AG08395 (cell line): ENCODE measurements around the gene CDR2.
"Not testable (repeated sequence)": the region's sequence is repeated elsewhere in the genome, so short reads cannot be mapped to it uniquely, and the experiment has no call there.

Source experiments
- DNase-seq: peaks from one replicate; pipeline ENCODE4 v3.0.0; 2012; ENCODE audit warnings: mixed read lengths, low spot score

The CDR2 gene

DNA sequence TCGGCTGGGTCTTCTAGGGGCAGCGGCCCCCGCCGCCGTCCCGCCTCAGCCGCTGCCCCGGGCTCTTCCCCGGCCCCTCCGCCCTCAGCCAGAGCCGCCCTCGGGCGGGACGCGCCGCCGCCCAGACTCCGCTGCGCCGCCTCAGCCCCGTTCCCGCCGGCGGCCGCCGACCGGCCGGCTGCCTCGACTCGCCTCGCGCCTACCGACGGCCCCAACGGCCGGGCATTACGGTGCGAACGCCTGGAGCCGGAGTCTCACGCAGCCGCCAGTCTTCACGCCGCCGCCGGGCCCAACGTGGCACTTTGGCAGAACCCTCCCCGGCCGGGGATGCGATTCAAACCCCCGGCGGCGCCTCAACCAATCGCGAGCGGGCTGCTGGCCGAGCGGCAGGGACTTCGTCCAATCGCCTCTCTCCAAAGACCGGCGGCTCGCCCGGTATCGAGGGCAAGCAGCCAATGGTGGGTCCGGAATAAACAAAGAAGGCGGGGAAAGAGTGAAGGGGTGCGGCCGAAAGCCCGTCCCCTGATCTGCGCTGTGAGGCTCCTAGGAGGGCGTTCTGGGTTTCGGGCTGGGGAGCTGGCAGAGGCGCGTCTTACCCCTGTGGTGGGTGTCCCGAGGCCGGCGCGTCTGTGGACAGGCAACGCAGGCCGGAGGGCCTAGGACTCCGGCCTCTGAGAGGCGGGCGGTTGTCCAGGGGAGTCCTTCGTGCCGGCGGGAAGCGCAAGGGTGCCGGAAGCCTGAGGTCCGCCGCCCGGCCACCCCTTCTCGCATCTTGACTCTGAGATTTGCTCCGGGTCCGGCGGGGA lies at the start of gene CDR2:
Gene CDR2 (minus strand): TSS at position 309 of the 806 bp plus-strand sequence. CDS start 310 bp downstream, outside the sequence.
- peak; percentile 98 for DNase-seq

DNA sequence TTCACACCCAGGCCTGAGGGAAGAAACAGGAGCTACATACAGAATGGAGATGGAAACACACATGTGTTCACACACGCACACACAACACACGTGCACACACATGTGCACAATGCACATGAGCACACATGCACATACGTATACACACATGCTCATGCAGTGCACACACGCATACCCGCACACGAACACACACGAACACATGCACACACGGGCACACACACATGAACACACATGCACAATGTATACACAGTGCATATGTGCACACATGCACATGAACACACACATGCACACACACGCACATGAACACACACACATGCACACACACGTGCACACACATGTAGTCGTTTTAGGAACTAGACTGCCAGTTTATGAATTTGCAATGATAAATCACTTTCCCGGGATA lies 49.3 kb upstream of the CDR2 start:
- no peak for DNase-seq

DNA sequence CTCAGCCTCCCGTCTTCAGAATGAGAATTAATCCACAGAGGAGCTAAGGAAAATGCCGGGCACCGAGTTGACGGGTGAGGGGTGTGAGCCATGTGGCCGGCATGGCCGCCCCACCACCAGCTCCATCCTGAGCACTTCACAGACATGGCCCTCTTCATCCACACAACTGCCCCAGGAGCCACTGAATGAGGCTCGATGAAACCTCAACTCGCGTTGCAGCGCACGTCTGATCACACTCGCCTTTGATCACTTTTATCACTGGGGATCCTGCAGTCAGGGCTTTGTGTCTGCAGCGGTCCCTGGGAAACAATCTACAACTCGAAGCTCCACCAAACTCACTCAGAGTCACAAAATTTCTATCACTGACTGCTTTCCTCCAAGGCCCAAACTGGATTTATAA lies 46.7 kb upstream of the CDR2 start:
- no peak for DNase-seq

DNA sequence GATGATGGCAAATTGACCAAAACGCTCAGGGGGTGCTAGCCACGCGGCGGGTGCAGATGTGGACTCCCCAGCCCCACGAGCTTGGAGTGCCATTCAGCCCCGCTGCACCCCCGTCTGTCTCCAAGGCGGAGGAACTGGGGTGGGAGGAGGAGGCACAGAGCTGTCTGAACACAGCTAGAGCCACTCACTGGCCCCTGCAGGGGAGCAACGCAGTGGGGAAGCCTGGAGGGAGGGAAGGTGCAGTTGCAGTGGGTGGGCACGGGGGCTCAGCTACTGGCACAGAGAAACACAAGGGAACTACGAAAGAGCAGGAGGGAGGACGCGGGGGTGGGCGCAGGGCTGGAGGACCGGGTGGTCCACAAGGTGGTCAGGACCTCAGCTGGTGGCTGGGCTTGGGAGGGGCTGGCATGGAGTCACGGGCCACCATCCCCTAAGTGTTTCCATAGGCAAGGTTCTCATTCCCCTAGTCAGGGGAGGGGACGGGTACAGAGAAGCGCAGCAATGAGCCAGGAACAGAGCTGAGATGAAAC lies 46.3 kb upstream of the CDR2 start:
- DNase-seq = no peak

DNA sequence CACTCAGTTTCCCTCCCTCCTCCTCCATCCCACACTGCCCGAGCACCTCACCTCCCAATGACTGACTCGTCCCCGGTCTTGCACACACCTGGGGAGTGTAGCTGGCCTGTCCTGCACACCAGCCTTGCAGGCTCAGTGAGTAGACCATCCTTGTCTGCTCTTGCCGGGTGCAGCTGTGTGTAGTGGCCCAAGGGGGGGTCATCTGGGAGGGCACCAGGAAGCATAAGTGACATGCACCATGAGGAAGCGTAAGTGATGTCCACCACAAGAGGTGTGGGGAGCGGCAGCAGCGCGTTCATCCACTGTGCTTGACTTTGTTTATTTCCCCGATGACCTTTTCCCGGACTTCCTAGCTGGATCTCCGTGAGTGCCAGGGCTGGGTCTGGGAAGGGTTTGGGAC lies 45.5 kb upstream of the CDR2 start:
- DNase-seq = no peak

DNA sequence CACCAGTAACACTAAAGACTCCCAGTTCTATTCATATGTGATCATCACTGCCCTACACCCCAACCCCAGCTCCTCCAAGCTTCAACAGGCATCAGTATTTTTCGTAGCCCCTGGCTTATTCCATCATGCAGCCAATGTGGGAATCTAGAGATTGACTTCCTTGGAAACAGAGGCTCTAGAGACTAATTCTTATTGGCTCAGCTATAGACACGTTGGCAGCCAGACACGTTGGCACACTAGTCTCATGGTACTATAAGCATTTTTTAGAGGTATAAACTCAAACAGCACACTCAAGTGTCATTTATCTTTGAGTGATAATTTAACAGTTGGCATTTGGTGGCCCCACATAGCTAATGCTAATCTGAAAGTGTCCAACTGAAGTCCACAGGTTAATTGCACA lies 44.4 kb upstream of the CDR2 start:
- no peak for DNase-seq

DNA sequence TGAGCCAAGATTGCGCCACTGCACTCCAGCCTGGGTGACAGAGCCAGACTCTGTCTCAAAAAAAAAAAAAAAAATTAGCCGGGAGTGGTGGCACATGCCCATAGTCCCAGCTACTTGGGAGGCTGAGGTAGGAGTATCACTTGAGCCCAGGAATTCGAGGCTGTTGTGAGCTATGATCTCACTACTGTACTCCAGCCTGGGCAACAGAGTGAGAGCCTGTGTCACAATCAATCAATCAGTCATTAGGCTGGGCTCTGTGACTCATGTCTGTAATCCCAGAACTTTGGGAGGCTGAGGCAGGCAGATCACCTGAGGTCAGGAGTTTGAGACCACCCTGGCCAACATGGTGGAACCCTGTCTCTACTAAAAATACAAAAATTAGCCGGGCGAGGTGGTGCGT lies 43.4 kb upstream of the CDR2 start:
- DNase-seq = not testable (repeated sequence)

DNA sequence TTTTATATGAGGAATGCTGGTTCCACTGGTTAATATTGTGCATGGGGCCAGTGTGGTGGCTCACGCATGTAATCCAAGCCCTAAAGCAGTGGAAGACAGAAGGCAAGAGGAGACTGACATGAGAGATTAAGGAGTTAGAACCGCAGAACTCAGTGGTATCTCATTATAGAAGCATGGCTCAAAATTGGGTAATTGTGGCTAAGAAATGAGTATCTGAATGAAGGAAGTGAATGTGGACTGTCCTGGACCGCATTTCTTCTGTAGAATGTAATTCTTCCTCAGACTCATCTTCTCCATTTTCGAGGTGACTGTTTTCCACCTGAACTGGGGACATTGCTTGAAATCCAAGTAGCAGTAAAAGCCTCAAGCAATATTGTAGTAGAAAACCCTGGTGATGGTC lies 42.6 kb upstream of the CDR2 start:
- DNase-seq = no peak

DNA sequence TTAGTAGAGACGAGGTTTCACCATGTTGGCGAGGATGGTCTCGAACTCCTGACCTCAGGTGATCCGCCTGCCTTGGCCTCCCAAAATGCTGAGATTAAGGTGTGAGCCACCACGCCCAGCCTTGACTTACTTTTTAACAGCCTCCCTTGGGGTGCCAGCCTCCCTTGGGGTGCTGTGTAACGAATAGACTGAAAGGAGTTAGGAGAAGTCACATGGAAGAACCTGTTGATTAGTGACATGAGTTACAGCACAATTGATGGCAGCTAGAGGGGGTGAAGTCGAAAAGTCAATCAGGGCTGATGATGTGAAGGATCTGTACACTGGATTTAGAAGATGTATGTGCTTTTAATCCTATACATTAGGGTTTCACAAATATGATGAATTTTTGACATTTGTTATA lies 39.4 kb upstream of the CDR2 start:
- DNase-seq = no peak

DNA sequence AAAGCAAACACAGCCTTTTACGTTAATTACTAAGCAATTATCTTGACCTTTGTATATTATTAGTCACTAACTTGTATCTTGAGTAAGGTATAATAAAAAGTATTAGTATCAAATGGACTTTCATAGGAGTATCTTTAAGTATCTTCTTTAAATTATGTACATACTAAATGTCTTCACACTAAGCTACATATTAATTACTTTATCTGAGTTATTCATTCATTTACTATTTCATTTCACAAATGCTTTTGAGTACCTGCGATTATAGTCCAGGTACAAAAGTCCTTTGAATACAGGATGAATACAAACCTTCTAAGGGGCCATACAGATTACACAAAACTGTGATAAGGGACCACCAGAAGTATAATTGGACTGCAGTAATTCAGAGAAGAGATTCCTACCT lies 33.1 kb upstream of the CDR2 start:
- DNase-seq = no peak

DNA sequence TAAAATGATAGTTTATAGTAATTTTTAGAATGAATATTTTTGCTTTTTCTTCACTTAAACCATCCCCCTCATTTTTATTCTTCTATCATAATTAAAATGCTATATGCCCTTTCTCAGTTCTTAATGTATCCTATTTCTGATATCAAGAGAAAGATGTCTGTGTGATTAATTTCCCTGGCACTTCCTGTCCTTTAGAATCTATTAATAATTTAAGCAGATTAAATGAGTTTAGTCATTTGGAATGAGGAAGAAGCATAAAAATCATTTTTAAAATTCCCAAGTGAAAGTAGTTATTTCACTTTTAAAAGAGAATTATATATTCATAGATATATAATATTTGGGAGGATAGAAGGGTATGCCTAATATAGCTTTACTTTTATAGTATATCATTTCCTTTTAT lies 27.8 kb upstream of the CDR2 start:
- DNase-seq = no peak

DNA sequence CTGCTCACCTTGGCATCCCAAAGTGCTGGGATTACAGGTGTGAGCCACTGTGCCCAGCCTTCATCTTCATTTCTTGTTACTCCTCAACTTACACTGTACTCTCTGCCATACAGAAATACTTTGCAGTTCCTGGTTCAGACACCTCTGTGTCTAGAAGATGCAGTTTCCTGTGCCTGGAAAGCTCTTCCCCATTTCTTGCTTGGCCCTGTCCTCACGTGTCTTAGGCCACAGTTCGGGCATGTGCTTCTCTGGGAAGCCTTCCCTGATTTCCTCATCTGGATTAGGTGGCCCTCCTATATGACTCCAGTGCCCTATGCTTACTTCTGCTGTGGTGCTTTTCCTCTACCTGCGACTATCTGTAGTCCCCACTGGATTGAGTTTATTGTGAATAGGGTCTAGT lies 26.5 kb upstream of the CDR2 start:
- DNase-seq = no peak

DNA sequence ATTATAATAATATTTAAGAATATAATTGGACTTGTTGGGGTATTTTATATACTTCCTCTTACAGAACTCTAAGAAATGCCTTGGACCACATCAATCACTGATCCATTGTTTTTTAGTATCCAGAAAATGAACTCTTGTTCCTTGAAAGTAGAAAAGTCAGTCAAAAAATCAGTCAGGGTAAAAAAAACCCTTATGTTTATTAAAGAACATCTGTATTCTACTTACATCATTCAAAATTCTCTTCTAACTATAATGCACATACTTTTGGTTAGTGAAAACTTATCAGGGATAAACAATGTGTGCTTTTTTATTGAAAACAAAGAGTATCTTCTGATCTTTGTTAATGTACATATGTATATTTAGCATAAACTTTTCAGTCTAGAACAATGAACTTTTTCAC lies 23.5 kb upstream of the CDR2 start:
- DNase-seq = no peak

DNA sequence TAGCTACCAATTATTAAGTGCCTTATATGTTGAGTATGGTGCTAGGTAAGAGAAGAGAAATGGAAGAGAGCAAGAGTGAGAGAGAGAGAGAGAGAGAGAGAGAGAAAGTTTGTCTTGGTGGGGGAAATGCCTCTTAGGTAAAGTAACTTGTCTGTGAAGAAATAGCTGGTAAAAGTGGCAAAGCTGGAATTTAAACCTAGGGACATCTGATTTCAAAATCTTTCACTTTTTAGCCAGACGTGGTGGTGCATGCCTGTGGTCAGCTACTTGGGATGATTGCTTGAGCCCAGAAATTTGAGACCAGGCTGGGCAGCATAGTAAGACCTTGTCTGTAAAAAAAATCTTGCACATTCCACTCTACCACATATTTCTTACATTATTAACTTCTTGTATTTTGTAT lies 23.0 kb upstream of the CDR2 start:
- peak; percentile 88 for DNase-seq

DNA sequence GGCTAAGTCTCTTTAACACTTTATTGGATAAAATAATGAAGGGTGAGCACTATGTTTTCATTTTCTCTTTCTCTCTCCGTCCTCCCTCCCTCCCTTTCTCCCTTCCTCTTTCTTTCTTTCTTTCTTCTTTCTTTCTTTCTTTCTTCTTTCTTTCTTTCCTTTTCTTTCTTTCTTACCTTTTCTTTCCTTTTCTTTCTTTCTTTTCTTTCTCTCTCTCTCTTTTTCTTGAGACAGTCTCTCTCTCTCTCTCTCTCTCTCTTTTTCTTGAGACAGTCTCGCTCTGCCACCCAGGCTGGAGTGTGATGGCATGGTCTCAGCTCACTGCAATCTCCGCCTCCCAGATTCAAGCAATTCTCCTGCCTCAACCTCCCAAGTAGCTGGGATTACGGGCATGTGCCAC lies 21.5 kb upstream of the CDR2 start:
- no peak for DNase-seq

DNA sequence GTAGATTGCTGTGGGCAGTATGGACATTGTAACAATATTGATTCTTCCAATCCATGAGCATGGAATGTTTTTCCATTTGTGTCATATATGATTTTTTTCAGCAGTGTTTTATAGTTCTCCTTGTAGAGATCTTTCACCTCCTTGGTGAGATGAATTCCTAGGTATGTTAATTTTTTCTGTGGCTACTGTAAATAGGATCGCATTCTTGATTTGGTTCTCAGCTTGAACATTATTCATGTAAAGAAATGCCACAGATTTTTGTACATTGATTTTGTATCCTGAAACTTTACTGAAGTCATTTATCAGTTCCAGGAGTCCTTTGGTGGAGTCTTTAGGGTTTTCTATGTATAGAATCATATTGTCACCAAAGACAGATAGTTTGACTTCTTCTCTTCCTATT lies 19.7 kb upstream of the CDR2 start:
- no peak for DNase-seq

DNA sequence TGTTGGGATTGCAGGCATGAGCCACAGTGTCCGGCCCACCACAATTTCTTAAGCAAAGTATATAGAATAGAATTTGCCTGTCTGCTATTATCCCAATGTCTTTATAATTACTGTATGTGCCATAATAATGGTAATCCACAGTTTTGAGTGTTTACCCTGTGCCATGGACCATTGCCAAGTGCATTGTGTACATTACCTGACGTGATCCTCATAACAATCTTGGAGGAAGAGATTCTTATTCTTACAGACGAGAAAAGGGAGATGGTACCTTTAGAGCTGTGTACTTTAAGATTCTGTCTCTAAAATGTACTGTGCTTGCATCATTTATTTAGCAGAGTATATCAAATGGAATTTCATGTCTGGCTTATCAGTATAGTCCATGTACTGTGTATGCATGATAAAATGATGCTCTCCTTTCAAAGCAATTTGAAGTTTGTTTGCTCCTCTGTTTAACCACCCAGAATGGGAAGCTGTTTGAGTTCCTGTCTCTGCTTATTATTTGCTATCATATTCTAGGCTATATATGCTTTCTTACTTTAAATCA lies 13.8 kb upstream of the CDR2 start:
- no peak for DNase-seq

DNA sequence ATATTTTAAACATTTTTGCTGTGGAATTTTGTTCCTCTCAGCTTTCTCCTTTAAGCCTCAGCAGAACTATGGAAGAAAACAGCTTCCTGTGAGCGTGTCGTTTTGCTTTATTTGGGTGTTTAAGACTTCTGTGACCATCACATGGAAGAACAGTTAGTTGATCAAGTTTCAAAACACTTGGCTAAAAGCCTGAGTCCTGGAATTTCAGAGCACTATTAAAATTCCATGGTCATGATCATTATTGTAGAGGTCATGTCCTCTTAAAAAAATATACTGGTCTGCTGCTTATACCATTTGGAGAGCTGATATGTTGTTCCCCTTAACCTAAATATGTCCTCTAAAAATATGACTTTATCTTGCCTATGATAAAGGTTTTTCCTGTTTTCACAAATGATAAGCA lies 12.6 kb upstream of the CDR2 start:
- DNase-seq = peak; percentile 83

DNA sequence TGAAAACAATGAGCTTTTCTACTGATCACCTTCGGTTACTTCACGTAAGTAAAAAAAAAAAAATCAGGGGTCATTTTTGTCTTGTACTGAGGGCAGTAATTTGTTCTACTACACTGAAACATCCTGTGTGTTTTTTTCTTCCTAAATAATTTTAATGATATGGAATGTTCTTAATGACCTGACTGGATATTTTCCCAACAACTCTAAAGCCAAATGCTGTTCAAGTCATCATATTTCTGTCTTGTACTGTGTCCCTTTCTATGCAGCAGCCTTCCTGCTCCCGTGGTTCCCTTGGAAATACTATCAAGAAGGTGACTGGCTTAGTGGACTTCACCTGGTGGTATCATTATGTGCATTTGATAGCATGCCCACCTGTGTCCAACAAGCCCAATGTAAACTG lies 10.8 kb upstream of the CDR2 start:
- DNase-seq = no peak

DNA sequence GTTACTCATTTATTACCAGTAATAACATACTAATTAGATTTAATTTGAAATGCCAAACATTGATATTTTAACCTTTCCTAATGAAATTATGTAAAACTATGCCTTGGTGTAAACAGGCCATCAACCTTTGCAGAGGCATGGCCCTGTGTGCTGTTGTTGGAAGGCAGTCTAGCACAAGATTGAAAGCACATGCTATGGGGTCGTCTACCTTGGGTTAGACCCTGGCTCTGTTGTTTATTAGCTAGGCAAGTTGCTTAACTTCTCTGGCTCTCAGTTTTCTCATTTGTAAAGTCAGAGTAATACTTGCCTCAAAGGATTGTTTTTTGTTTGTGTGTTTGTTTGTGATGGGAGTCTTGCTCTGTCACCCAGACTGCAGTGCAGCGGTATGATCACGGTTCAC lies 9.4 kb upstream of the CDR2 start:
- no peak for DNase-seq

DNA sequence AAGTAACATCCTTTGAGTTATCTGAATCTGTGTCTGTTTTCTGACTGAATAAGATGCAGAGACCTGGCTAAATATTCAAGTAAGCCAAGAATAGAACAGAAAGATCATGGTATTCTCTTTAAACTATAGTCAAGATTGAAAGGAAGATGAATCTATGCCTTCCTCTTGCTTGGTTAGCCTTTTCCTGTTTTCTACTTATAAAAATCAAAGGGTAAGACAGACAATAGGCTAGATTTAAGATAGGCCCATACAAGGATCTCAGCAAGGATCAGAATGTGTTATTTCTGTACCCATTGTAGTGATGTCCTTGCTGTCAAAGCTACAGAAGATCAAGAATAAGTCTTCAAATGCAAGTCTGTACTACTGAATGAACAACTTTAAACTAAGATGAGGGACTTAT lies 7.0 kb upstream of the CDR2 start:
- no peak for DNase-seq

DNA sequence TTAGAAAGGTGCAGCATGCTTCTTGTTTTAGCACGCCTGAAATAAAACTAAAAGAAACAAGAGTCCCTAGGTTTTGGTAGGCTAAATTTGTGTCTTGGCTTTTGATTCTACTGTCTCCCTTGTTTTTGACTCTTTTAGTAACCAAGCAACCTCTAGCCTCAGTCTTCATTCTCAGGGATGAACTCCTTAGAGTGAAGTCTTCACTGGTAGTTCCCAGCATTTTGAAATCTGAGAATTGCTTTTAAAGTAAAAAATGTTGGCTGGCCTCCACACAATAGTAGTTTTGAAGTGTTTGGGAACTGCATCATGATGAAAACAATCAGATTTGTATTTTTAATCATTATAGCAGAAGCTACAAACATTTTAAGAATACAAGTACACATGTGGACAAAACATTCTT lies 6.1 kb upstream of the CDR2 start:
- no peak for DNase-seq

DNA sequence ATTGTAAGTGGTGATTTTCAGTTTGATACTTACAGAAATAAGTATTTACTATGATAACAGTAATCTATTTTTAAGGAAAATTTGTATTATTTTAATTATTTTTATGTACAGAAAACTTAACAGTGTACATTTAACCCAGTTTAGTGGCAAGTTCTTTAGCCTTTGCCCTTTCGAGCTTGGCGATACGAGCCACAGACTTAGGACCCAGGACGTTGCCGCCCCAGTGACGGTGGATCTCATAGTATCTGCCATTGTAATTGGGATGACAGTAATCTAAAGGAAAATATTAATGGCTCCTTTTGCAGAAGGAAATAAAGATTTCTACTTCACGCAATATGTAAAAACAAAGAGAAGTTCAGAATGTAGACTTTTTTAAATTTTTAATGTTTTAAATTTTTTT lies 5.2 kb upstream of the CDR2 start:
- no peak for DNase-seq
